HL-60/S4 treated with phorbol 12-myristate 13-acetate at 8.2 ng/mL for 4 days and 3 days (cell line): Measurements from ENCODE around the gene ZBTB16.

ENCODE experiments used
- in situ Hi-C: fragments of 300-500 bp; cut with MboI; formaldehyde crosslinking; loops from 2 replicates; pipeline ENCODE4 v1.15.0; 2022; ENCODE audit warnings: low sequenced_read_pairs

Gene ZBTB16

DNA sequence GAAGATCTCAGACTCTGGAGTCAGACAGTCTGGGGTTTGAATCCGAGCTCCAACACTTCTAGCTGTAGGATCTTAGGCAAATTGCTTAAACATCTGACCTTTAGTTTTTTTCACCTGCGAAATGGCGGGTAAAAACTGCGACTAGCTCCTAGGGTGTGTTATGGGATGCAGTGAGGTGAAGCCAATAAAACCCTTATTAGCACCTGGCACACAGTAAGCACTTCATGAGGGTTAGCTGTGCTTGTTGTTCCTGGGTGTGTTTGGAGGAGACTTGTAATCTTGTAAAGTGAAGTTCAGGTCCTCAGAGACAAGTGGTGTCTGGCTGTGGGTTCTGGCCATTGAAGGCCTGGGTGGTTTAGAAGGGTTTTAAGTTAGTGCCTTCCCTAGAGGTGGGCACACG lies 68.9 kb downstream of the ZBTB16 start:
- in situ Hi-C loops = no loop called here

DNA sequence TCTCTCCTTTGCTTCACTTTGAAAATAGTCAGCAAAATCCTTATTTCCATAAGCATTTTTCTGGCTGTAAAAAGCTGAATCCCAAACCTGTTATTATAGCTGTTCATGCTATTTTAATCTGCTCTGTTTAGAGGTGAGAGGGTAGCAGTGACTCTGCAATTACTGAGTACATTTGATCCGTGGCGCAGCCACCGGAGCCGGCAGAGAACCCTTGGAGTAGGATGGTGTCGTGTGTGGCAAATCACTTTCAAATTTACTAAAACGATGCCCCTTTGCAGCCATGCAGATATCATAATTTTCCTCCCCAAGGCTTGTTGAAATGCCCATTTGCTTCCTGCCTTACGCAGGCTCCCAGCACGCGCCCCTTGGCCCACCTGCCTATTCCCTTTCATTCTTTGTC lies 69.6 kb downstream of the ZBTB16 start:
- in situ Hi-C loops = no loop called here

DNA sequence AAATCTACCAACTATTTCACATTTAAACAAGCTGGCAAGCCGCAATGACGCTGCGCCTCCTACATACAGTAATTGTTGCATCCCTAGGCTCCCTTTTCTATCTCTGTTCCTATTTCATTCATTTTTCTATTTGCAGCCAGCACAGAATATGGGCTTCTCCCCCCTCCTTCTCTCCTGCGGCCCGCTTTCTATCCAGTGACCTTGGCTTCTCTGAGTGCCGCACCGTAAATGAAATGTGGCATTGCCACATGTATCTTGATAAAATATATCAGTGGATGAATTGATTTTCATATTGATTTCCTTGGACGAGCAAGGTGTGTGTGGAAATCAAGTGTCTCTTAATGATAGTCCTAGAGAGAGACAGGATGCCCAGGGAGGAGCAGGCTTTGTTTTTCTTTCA lies 70.2 kb downstream of the ZBTB16 start:
- in situ Hi-C loops = no loop called here

DNA sequence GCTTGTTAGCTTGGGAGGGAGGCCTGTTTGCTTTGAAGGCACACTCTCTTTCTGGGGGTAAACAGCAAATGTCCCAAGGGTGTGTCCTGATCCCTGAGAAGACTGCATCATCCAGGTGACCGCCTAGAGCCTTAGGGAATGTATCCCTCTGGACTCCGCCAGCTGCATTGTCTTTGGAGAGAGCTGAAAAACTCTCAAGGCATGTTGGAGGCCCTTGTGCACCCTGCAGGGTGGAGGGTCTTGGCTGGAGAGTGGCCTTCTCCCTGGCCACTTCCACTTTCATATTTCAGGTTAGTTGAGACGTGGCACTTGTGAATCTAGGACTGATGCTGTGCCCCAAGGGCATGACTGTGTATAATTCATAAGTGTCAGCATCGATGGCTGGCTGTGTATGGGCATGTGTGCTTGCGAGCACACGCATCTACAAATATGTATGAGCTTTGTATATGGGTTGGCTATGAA lies 70.6 kb downstream of the ZBTB16 start:
- in situ Hi-C loops = no loop called here

DNA sequence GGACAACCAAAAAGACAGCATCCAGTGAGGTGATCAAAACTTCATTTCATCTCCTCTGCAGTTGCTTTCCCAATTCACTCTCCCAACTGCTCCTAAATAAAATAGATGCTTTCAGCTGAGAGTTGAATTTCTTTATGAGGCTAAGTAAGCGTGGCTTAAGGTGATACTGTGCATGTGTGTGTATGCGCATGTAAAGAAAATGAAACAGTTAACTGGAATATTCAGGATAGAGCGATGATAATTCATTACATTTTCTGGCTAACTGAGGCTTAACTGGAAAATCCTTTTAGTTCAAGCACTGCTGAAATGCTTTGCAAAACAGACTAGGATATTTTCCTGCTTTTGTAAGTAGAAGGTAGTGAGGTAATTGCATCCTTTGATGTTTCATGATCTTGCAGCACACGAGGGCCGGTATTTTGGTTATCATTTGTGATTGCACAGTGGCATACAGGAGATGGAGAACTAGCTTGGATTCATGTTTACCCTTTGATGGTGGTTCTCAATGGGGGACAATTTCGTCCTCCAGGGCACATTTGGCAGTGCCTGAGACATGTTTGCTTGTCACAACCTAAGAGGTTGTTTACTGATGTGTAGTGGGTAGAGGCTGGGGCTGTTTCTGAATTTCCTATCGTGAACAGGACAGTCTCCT lies 71.2 kb downstream of the ZBTB16 start:
- in situ Hi-C loops = no loop called here

DNA sequence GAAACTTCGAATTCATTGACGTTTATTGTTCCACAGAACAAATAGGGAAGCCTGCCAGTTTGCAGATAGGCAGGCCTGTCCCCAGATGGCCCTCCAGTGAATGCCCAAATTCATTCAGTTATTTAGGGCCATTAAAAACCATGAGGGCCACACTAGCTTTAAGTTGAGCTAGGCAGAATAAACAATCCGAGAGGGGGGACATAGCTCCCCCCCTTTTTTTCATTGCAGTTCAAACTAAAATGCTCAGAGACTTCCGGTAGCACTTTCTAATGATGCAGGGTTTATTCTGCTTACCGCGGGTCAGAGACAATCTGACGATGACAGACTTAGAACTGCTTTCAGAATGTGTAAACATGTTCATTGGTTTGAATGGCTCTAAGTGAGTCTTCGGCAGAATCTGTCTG lies 72.0 kb downstream of the ZBTB16 start:
- in situ Hi-C loops = no loop called here

DNA sequence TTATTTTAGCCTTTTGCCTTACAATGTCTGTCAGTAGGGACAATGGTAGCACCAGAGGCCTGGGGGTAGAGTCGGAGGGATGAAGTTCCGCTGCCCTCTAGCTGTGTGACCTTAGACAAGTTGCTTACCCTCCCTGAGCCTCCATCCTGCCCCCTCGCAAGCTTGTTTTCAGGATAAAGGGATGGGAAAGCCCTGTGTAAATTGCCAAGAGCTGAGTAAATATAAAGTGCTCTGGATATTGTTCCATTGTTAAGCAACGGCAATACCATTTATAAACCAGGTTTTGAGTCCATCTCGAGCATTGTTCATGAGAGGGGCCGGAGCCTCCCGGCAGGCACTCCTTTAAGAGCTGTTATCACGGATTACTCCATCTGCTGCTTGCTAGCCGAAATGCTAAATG lies 72.9 kb downstream of the ZBTB16 start:
- in situ Hi-C loops = no loop called here

DNA sequence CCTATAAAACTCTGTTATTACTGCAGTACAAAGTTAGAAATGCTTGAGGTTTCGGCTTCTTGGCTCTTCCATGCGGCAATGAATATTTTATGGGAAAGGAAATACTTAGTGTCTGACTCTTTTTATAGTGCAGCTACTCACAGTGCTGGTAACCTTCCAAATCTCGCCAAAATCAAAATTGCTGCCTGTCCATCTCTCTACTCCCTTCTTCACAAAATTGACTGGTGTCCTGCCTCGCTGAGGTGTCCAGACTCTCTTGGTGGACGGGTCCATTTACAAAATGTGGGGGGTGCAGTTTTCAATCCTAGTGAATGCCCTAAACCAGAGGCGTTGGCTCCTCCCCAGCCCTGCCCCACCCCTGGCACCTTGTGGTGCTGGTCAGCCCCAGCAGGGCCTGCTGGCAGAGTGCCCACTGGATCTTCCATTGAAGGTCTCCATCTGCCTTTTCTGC lies 73.5 kb downstream of the ZBTB16 start:
- in situ Hi-C loops = no loop called here

DNA sequence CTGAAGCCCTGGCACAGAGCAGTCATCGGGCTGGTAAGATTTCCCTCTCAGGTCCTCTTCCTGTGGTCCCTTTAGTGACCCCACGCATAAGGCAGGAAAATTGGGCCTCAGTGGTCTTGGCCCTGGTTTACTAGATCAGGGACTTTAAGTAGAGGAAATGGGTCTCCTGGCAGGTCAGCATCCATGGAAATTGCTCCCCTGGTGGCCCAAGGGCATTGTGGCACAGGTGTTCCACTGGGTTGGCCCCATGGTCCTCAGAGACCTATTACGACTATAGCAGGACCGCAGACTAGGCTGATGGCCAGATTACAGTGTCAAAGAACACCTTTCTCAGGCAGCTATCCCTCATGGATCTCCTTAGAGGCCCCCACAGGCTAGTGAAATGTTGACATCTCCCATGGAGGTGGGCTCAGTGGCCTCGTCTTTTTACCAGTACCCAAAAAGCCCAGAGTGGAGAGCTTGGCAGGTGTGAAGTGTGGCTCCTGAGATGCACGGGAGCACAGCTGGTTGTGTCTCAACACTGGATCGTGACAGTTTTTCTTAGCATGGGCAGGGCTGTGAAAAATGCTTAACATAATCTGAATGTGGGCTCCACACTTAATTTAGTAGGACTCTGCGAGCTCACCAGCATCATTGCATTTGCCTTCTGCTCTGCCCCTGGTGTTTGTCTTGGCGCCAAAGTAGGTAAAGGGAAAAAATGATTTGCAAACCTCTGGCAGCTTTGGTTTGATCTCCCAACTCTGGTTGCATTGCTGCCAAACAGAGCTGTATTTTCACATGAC lies 74.2 kb downstream of the ZBTB16 start:
- in situ Hi-C loops = no loop called here

DNA sequence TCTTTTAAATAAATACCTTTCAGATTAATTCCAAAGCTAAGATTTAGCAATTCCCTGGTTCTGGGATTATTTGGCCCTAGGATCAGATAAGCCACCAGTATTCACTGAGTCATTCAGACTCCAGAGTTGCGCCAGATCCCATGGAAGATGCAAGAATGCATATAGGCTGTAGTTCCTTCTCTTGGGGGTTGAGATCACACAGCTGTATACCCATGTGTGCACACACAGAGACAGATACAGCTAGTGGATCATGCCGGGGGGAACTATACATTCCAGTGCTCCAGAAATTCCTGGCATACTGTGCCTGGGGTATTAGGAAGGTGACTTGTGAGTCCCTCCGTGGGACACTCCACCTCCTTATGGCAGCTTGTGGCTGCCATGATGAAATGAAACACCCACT lies 75.4 kb downstream of the ZBTB16 start:
- in situ Hi-C loops = no loop called here

DNA sequence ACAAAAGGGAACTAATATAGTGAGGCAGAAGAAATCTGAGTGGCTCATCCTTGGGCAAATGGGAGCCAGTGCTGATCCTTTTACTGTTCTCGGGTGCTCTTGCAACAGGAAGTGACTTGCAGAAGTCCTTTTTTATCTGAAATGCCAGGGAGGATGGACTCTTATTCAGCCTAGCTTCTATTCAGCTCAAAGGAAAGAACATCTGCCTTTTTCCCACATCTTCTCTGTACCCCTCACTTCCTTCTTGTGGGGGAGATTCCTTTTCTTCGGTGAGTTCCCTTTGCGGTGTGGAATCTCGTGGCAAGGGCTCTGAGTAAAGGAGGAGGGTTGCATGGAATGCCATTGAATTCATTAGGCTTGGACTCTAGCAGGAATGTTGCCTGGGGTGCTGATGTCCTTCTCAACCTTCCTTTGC lies 76.2 kb downstream of the ZBTB16 start:
- in situ Hi-C loops = no loop called here

DNA sequence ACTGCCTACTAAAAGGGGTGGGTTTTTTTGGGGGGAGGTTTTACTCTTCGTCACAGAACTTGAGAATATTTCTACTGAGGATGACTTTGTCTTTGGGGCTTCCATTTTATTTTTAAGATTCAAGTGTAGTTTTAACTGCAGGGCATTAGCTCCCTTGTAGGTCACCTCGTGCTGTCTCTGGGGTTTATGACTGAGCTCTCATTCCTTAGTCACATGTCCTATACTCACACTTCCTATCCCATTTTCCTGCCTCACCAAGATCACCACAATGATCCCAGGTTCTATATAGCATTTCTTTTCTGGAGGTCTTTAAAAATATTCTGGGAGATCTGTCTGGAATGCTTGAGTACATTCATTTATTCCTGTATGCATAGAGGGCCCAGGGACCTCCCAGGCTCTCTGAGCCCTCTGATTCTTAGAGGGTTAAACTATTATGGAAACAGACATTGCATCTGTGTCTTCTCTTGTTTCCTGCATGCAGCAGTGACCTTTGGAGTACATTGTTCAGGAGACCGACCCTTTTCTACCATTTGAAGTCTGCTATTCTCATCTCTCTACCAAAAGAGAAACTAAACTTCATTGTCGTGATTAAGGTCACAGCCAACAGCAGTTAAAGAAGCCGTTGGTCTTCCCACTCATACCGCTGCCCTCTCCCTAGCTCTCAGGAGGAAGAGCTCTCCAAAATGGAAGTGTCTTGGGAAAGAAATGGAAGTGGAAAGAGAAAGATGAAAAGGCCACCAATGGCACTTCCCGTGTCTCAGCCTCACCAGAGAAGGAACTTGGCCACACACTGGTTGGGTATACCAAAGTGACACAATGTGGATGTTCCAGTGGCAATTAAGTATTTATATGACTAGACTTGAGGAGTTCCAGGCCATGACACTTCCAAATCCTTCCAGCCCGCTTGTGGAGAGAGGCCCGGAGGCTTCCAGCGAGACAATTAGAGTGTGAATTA lies 77.5 kb downstream of the ZBTB16 start:
- in situ Hi-C loops = no loop called here

DNA sequence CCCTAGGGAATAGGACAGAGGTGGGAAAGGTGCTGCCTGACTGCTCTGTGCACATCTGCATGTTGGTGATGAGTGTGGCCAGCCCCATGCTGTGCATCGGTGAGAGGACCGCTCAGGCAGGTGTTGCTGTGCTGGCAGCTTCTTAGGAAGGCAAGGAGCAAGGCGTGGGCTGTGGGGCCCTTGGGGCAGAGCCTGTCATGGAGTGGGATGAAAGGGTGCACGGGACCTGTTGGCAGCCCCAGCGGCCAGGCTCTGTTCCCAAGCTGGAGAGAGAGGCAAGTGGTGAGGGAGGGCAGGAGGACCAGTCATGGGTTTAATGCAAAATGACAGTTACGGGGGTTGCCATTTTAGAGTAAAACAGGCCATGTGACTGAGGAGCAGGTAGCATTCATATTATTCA lies 78.3 kb downstream of the ZBTB16 start:
- in situ Hi-C loops = no loop called here

DNA sequence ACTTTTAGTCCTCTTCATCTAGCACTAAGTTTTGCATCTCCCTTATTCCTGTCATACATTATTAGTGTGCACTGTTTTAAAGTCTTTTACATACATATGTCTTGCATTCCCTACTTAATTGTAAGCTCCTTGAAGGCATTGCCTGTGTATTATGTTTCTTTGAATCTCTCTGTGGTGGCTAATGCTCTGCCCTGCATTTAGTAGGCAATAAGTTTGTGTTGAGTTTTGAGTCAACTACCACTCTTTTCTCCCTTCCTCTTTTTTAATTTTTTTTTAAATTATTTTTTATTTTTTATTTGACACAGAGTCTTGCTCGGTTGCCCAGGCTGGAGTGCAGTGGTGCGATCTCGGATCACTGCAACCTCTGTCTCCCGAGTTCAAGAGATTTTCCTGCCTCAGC lies 78.9 kb downstream of the ZBTB16 start:
- in situ Hi-C loops = no loop called here

DNA sequence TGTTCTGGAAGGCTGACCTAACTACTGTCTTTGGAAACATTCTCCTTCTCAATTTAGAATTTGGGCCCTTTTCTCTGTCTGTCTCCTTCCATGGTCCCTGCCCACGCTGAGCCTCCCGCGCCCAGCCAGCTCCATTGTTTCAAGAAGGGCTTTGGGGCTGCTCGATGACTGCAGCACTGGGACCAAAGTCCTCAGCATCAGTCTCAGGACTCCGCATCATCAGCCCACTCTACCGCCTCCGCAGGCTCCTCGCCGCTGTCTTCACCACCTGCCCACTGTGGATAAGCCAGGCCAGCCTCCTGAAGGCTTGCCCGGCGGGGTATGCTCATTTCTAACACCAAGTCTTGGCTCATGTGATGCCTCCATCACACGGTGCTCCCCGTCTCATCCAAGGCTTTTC lies 81.3 kb downstream of the ZBTB16 start:
- in situ Hi-C loops = no loop called here

DNA sequence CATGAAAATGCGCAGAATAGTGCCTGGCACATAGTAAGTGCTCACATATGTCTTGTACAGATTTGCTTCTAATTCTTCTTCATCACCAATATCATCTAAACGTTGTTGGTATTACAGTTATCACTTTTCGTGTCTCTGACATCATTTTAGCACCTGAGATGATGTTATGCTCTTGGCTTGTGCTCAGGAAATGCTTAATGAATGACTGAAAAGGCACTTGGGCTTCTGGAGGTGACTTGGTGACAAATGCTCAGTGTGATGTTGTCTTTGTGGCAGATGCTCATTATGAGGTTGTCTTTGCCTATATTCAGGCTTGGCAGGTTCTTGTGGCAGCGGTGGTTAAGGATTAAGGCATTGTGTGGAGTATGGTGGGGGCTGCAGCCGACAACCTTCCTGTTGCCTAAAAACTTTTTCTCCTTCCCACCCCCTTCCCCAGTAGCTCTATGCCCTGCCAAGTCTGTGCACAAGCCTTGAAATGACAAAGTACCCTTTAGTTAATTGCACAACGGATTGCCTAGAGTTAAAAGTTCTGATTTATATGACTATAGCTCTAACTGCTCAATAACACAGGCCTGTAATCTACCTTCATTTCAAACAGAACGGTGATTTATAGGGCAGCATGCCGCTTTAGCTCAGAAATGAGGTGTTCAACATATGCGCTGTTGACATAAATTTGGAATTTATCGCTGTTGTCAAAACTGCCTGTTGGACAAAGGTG lies 82.5 kb downstream of the ZBTB16 start:
- in situ Hi-C loops = no loop called here

DNA sequence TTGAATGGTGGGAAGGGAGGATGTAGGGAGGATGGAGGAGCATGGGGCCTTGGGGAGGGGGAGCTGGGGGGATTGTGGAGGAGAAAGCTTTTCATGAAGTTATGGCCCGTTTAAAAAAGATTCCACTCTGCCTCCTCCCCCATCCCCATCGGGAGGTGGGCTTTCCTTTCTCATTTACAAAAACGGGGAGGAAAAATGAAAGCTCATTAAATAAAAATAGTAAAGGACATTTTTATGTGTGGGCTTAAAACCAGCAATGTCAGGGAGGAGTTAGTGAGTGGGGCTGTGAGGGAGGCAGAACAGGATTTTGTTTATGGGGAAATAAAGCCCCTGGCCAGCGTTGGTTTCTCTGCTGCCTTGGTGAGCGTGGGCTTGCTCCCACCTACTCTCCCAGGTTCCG lies 83.2 kb downstream of the ZBTB16 start:
- in situ Hi-C loops = no loop called here

DNA sequence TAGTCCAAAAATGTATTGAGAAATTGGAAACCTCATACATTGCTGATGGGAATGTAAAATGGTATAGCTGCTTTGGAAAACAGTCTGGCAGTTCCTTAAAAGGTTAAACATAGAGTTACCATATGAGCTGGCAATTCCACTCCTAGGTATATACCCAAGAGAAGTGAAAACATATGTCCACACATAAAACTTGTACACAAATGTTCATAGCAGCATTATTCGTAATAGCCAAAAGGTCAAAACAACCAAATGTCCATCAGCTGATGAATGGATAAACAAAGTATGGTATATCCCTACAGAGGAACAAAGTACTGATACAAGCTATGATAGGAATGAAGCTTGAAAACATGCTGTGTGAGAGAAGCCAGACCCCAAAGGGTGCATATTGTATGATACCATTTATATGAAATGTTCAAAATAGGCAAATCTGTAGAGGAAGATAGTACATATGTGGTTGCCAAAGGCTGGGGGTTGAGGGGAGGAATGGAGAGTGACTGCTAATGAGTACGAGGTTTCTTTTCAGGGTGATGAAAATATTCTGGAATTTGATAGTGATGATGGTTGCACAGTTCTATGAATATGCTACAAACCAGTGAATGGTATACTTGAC lies 85.8 kb downstream of the ZBTB16 start:
- in situ Hi-C loops = no loop called here

DNA sequence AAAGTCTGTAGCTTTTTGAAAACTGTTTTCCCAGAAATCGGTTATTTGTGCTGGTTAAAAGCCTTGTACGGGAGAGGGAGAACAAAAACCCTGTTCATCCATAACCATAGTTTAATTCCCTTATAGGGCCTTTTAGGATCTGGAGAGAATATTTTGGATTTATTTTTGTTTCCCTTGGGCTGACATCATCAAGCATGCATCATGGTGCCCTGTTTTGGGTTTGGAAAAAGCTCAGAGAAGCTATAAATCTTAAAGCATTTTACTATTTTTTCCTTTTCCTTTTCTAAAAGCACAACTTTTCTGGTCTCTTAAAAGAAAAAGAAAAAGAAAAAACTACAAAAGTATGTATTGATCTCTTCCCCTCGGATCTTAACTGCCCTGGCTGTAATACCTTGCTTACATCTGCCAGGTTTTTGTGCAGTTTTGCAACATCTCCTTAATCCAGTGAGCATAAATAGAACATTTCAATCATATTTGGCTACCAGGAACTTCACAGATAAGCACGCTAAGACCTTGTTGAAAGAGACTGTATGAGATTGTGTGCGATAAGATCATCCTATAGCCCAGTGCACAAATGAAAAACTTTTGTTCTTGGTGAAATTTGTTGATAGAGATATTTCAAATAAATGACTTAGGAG lies 88.0 kb downstream of the ZBTB16 start:
- in situ Hi-C loops = no loop called here

DNA sequence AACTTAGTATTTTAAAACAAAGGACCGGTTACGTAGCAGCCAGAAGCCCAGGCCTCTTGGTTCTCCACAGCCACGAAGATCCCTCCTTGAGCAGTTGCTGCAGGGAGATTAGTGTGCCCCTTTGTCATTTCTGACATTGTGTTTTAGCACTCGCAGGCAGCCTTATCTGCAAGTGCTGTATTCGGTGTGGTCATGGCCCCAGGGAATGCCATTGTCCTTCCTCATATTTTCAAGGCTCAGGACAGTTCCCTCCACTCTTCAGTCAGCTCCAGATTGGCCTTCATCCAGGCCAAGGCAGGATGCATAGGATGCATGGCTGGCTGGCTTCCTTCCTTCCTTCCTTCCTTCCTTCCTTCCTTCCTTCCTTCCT lies 88.5 kb downstream of the ZBTB16 start:
- in situ Hi-C loops = no loop called here
